COLO829 (cell line): ENCODE data around the gene COL12A1.

Experiments
- DNase-seq: peaks from one replicate; pipeline ENCODE4 v3.0.0; 2012; ENCODE audit warnings: low spot score

The COL12A1 gene

DNA sequence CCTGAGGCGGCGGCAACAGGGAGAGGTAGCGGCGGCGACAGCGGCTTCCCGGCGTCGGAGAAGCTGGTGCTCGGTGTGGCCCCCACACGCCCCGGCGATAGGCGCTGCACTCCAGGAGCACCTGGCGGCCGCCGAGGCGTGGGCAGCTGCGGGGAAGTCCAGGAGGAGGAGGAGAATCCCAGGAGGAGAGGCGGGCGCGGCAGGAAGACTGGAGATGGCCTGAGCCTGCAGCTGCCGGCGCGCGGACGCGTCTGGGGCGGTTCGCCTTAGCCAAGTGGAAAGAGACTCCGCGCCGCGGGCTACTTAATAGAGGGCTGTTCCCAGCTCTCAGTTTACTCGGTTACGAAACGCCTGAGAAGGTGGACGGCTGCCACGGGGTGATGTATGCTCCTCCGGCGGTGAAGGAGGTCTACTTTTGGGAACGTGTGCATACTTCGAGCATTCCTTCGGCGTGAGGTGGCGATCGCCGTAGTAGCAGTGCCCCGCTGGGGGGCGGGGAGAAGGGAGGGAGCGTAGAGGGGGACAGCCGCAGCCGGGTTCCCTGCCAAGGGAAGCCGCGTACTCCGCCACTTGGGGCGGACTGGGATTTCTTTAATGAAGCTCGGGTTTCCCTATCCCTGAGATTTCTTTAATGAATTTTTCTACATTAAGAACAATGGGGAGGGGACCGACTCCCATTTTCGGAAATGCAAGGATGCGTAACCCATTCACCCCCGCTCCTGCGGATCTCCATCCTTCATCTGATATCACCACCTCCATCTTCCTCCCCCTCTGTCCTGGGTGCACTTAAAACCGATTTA, at the start of gene COL12A1:
Gene COL12A1, minus strand, starts transcription at position 278 of the 800 bp plus-strand sequence. CDS start 3,261 bp downstream, outside the sequence.
- DNase-seq: no peak

- DNase-seq: no peak
Observed at GRCh38 chr6:75250552-75250951, 44.7 kb upstream of the COL12A1 start.

DNA sequence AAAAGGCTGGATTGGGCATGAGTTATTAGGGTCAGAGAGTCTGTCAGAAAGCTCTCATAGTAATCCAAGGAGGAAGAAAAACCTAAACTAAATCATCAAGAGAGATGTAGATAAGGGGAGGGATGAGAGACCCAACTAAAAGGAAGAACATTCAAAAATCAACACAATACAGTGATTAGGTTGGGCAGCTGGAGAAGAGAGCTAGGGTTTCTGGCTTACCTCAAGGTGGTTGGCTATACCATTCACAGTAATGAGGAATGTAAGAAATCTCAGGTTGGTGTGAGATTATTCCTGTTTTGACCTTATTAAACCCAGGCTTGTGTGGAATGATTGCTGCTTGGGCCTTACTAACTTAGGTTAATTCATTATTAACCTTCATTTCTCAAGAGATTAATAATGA, 44.0 kb upstream of the COL12A1 start:
- no peak for DNase-seq

- DNase-seq: peak; percentile 18
Observed at GRCh38 chr6:75246386-75246785, 40.5 kb upstream of the COL12A1 start.

- DNase-seq: no peak
Observed at GRCh38 chr6:75244063-75244584, 38.3 kb upstream of the COL12A1 start.

DNA sequence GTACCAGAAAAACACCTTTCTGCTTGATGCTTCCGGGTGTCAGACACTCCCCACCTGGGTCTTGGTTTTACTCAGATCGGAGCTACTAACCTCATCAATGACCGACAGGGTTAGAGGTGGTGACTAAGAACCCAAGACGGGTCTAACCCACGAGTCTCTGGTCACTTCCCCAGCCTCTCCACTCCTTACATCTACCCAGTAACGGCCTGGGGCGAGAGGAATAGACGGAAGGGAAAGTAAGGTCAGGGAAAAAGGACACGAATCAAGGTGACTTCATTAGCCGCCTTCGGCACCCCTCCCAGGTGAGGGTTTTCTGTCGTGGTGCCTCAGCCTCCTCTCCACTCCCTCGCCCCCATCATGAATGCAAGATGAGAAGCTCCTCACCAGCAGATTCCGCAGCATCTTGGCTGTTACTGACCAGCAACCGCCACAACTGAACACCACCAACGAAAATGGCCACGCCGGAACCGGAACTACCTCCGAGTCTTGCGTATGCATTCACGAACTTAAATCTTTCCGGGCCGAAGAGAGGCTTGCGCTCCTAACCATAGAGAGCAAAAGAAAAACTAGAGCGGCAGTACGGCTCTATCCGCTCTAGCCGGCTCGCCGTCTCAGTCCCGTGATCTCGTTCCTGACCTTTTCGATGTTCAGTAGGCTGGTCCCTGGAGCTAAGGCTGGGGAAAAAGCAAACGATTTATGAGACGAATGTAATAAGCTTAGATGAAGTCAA, 37.6 kb upstream of the COL12A1 start, which contains the start of gene COX7A2:
Gene COX7A2, minus strand, starts transcription at position 469 of the 730 bp plus-strand sequence. Its CDS starts 67 bp downstream, at position 402.
- DNase-seq: peak; percentile 78

- DNase-seq: no peak
Observed at GRCh38 chr6:75236630-75237029, 30.8 kb upstream of the COL12A1 start.

- no peak for DNase-seq
Observed at GRCh38 chr6:75235271-75235670, 29.4 kb upstream of the COL12A1 start.

GRCh38 chr6:75234126-75234865, 28.4 kb upstream of the COL12A1 start:
- DNase-seq: no peak

GRCh38 chr6:75233092-75233615, 27.3 kb upstream of the COL12A1 start:
- DNase-seq: no peak

- peak; percentile 56 for DNase-seq
Observed at GRCh38 chr6:75230484-75231325, 24.9 kb upstream of the COL12A1 start.

DNA sequence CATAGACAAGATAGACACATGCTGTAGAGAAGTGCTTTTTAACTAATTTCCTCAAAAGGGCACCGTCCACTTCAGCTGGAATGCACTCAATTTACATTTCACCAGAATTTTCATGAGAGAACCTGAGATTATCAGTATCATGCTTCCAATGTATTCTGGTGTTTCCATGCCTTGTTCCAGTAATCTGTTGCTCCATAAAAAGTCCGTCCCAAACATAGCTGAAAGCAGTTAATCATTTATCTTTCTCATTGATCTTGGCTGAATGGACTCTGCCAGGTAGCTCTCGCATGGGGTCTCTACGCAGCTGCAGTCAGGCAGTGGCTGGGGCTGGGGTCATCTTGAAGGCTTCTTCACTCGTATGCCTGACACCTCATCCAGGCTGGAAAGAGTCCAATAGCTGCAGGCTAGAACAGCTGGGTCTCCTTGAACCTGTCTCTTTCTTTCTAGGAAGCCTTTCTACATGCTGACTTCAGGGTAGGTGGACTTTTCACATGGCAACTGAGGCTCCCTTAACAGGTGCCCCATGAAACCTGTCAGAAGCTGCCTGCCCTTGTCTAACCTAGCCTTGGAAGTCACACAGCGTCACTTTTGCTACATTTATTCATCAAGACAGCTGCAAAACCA, 18.6 kb upstream of the COL12A1 start:
- no peak for DNase-seq

GRCh38 chr6:75223428-75223827, 17.6 kb upstream of the COL12A1 start:
- DNase-seq: no peak

- no peak for DNase-seq
Observed at GRCh38 chr6:75222261-75222660, 16.4 kb upstream of the COL12A1 start.

DNA sequence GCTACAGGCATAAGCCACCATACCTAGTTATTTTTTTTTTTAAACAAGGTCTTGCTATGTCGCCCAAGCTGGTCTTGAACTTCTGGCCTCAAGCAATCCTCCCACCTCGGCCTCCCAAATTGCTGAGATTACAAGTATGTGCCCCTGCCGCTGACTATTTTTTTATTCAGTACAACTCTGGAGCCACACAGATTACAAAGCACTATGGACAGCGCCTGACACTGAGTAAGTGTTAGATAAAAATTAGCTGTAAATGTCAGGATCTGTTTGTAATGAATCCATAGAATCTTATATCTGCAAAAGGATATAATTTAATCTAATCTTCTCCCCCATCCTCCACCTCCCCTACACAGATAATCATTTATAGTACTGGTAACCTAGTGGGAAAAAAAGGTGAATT, 15.3 kb upstream of the COL12A1 start:
- no peak for DNase-seq

DNA sequence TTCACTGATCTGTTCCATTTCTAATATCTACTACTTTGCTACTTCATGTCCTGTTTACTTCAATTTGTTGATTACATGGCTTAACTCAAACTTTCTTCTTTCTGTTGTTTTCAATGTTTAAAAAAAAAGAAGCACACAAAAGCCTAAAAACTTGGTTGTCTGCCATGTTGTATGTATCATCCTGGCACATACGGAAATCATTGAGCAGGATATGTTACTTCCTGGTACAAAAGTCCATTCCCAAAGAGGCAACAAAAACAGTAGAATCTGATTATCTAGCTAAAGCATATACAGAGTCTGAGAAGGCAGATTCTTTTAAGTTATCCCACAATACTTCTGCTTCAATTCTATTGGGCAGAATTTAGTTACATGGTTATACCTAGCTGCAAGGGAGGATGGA, 14.5 kb upstream of the COL12A1 start:
- no peak for DNase-seq

DNA sequence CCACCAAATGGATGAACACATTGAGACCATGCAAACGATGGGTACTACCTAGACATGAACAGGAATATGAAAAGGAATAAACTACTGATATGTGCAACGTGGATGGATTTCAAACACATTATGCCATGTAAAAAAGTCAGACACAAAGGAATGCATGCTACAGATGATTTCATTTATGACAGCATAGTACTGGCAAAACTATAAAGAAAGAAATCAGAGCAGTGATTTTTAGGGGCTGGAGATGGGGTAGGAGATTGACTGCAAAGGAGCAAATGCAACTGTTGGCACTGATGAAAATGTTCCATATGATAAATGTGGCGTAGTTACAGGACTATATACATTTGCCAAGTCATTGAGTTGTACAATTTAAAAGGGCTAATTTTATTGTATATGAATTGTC, 13.4 kb upstream of the COL12A1 start:
- no peak for DNase-seq

GRCh38 chr6:75217193-75217592, 11.3 kb upstream of the COL12A1 start:
- DNase-seq: no peak

DNA sequence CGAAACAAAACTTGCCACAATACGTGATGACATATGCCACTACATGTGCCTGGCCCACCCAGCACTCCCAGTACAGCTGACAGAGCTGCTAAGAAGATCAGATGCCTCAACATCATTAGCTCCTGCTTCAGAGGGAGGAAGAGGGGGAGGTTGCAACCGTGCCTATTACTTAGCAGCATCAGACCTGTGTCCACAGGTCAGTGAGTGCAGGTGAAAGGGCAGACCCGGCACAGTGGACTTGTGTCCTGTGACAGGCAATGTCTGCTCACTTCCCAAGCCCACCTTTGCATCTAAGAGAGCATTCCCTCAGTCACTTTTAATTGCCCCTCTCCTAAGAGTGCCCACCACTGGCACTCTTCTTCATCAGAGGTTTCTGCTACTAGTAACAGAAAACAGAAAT, 9.4 kb upstream of the COL12A1 start:
- no peak for DNase-seq

DNA sequence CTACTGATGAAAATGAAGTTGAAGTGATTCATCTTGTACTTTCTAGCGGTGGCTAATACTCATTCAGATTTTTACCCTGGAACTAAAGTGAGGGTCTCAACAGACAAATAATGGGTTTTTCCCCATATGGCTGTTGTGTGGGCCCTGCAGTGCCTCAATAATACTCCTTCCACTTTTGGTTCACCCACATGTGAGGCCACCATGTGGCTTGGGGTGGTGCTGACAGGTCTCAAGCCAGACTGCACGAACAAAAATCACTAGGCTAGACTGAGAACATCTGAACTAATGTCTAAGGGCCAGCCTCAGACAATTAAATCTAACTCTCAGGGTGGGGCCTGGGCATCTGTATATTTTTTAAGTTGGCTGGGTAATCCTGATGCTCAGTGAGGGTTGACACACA, 7.9 kb upstream of the COL12A1 start:
- no peak for DNase-seq

GRCh38 chr6:75213112-75213511, 7.3 kb upstream of the COL12A1 start:
- no peak for DNase-seq
